Tibial nerve (tissue), 4 donors: Measurements from ENCODE around the gene GSTA2.

Experiments
- EP300 ChIP-seq, 2 donors: sonication (generic); formaldehyde crosslinking; IDR thresholded peaks; one replicate each; pipeline ENCODE4 v1.6.1; 2017; ENCODE audit warnings: antibody characterized with exemption in 2 of 2, mild to moderate bottlenecking in 1 of 2
- POLR2A ChIP-seq, 2 donors: fragments of 450-650 bp; IDR thresholded peaks; one replicate each; pipeline ENCODE4 v1.6.1; 2017; ENCODE audit warnings: antibody characterized with exemption in 2 of 2, mild to moderate bottlenecking in 2 of 2, moderate library complexity in 2 of 2
- TF ChIP-seq, protein P1 (sequence below), 5 experiments: fragments of 200-600 bp in 3 of 5; fragments of 450-650 bp in 2 of 5; sonication (generic) in 3 of 5; IDR thresholded peaks; one replicate each; pipeline ENCODE4 v1.5.1; 2016 to 2019; ENCODE audit warnings: antibody characterized with exemption in 5 of 5, mild to moderate bottlenecking in 3 of 5, moderate library complexity in 2 of 5

DNA sequence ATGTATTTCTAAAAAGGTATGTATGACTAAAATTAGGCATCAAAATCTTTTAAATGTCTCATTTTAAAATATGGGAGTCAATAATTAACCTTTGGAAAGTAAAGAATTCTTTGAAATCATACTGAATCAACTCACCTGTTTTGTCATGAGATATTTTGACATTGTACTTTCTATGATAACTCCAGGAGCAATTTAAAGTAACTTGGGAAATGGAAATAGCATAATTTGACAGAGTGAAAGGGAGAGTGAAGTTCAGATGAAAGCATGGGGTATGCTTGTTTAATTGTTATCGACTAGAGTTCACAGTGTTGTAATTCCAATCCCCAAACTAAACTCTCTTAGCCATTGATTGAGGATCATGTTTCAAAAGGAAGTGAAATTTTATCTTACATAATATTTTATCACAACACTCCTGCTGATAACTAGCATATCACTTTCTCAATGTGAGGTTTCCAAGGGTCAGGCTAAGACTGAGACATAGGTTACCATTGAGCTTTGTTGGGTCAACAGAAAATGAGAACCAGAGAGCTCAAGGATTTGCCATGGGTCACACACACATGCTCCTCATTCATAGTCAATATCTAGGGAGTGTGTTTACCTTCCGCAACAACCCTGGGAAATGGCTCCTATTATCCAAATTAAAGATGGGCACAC lies 38.0 kb upstream of the GSTA2 start:
- TF ChIP-seq, protein P1, sequence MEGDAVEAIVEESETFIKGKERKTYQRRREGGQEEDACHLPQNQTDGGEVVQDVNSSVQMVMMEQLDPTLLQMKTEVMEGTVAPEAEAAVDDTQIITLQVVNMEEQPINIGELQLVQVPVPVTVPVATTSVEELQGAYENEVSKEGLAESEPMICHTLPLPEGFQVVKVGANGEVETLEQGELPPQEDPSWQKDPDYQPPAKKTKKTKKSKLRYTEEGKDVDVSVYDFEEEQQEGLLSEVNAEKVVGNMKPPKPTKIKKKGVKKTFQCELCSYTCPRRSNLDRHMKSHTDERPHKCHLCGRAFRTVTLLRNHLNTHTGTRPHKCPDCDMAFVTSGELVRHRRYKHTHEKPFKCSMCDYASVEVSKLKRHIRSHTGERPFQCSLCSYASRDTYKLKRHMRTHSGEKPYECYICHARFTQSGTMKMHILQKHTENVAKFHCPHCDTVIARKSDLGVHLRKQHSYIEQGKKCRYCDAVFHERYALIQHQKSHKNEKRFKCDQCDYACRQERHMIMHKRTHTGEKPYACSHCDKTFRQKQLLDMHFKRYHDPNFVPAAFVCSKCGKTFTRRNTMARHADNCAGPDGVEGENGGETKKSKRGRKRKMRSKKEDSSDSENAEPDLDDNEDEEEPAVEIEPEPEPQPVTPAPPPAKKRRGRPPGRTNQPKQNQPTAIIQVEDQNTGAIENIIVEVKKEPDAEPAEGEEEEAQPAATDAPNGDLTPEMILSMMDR (IDR thresholded peaks at IDR 0.05) = no peak
- no peak for TF ChIP-seq POLR2A (IDR thresholded peaks at IDR 0.05)
- no peak for TF ChIP-seq EP300 (IDR thresholded peaks at IDR 0.05)
